ENCODE results near the gene BBS10. TPM values are rescaled to one million over a fixed set of nuclear protein-coding genes. Genes with fewer than 3 reads are reported as not detected.
"Not testable (repeated sequence)": the region's sequence is repeated elsewhere in the genome, so short reads cannot be mapped to it uniquely, and the experiment has no call there.

The BBS10 gene
- polyA plus RNA-seq, 1 donor = 13.2 TPM

DNA sequence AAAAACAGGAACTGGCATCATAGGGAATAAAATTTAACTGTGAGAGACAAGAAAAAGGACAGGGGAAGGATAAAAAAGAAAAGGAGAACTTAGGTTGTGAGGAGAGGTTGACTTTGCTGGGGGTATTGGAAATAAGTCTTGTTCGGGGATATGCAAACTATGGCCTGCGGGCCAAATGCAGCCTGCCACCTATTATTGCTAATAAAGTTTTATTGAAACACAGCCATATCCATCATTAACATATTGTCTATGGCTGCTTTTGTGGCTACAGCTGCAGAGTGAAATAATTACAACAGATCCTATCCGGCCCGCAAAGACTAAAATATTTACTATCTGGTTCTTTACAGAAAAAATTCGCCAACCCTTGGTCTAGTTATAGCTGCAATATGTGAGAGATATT lies 18.6 kb downstream of the BBS10 start:
- DNase-seq (ENCODE audit: low read depth) = no peak

DNA sequence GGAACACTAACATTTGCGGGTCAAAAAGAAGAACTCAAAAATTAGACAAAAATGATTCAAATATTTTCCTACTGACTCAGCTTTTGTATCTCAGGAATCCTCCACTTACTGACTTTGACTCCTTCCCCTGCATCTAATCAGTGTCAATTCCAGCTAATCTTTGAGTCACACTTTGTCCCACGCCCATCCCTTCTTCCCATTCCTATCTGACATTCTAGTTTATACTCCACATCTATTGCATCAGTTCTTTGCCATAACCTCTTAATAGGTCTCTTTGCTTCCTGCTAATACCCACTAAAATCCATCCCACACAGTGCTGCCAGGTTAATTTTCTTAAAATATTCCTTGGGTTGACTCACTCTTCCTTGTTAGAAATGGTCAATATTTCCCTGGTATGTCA lies 19.1 kb downstream of the BBS10 start:
- DNase-seq (ENCODE audit: low read depth) = no peak

DNA sequence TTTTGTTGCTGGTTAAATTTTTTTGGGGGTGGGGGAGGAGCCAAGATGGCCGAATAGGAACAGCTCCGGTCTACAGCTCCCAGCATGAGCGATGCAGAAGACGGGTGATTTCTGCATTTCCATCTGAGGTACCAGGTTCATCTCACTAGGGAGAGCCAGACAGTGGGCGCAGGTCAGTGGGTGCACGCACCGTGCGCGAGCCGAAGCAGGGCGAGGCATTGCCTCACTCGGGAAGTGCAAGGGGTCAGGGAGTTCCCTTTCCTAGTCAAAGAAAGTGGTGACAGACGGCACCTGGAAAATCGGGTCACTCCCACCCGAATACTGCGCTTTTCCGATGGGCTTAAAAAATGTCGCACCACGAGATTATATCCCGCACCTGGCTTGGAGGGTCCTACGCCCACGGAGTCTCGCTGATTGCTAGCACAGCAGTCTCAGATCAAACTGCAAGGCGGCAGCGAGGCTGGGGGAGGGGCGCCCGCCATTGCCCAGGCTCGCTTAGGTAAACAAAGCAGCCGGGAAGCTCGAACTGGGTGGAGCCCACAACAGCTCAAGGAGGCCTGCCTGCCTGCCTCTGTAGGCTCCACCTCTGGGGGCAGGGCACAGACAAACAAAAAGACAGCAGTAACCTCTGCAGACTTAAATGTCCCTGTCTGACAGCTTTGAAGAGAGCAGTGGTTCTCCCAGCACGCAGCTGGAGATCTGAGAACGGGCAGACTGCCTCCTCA lies 28.5 kb downstream of the BBS10 start:
- not testable (repeated sequence) for DNase-seq (ENCODE audit: low read depth)

DNA sequence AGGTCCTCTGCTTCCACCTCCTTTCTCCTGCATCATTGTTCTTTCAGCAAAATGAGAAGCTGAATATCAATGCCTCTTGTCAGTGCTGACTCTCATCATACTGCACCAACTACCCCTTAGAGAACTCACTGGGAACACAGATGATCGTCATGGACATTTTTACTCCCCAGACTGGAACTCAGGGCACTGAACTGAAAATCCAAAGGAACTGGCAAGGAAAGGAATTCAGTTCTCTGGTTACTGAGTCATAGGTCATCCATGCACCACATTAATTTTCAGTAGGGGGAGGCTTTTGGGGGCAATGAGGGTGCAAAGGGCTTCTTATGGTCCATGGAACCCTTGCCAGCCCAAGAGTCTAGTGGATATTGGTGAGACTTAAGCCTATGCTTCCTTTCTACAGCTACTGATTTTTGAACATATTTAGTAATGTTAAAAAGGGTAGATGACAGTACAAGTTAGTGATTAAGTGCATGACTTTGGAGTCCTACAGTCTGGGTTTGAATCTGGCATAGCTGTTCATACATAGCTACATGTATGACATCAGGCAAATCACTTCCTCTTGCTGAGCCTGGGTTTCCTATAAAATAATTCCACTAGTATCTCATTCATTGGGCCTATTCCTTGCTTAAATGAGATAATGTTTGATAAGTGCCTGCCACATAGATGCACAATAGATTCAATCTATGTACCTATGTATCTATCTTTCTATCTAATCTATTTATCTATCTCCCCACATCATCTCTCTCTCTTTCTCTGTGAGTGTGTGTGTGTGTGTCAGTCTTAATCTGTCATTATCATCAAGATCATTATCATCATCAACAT lies 29.2 kb downstream of the BBS10 start:
- no peak for DNase-seq (ENCODE audit: low read depth)

DNA sequence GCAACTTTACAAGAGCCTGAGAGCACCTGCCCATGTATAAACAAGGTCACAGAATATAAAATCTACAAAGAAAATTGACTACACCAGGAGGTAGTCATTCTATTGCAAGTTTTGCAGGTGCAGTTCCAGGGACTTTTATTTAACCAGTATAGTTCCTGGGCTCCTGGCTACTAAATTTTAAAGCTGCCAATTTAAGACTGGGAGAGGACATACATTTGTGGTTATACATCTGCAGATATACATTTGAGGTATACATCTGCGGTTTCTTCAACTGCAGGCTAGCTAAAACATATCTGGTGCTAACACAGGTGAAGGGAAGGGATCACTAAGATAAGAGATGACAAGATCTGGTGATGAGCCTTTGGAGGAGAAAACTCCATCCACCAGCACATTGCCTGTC lies 30.2 kb downstream of the BBS10 start:
- no peak for DNase-seq (ENCODE audit: low read depth)

DNA sequence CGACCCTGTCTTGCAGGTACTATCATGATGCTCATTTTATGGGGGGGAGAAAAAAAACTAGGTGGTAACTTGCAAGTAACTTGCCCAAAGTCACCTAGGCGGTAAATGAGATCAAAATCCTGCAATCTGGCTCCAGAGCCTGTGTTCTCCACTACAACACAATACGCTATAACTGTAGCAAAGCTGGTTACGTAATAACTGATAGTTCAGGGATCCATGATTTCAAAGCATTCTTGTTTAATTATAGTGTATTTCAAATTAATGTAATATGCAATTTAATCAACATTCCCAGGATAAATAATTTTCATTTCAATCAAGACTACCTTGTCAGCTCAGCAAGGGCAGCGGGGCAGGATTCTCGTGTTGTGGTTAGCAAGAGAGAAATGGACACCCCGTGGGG lies 31.7 kb downstream of the BBS10 start:
- no peak for DNase-seq (ENCODE audit: low read depth)

DNA sequence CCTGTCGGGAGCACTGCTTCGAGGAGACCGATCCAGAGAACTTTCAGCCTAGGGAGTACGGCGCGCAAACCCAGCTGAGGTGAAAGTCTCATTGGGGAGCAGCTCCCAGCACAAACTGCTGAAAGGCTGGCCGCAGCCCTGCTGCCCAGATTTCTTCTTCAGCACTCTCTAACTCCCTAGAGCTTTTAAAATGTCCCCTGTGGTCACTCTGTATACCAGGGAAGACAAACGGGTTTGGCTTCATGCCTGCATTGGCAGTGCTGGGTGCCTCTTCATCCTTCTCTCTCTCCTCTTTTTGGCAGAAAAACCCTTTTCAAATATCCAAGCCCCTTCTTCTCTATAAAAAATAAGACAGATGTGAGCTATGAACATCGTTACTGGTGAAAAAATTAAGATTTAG lies 34.9 kb downstream of the BBS10 start:
- no peak for DNase-seq (ENCODE audit: low read depth)

DNA sequence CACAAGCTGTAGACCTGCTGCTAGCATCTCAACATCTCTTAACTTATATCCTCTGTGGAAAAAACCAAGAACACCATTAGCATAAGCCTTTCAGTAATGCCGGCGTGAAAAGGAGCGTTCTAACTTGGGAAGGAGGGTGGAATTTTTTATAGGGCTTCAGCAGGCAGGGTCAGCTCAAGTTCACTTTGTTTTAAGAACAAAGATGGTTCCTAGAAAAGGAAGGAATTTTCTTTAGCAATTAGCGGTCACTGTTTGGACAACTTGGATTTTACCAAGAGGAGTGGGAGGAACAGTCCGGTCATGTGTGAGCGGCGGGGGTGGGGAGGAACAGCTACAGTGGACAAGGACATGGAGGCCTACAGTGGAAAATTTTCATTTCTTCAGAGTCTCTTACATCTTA lies 35.9 kb downstream of the BBS10 start:
- no peak for DNase-seq (ENCODE audit: low read depth)

DNA sequence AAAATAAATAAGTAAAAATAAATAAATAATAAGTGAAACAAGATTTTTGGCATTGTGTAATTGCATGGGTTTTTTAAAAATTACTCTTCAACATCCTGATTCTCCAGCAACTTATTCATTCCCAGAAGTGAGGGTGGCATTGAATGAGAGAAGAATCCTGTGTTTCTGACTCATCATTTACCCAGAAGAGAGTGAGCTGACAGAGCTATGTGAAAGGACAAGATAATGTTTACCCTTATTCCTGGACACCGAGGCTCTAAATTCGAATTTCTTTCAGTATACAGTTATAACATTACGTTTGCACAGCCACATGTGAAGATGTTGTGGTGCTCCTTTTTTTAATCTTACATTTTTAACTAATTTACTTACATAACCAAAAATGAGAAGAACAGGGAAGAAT lies 36.4 kb downstream of the BBS10 start:
- no peak for DNase-seq (ENCODE audit: low read depth)

DNA sequence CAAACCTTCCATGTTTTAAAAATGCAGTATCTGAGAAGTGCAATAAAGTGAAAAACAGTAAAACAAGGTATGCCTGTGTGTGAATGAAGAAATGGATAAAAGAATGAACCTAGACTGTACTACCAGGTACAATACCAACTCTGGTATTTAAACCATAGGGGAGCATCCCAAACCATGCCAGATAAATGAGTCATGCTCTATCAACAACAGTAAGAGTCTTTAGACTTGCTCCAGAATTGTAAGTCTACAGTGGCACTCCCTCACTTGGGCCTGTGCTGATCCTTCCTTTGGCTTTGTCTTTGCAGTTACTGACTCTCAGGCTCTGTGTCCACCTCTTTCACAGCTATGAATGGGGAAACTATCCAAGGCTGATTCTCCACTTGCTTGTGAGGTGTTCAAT lies 38.1 kb downstream of the BBS10 start:
- DNase-seq (ENCODE audit: low read depth) = no peak

DNA sequence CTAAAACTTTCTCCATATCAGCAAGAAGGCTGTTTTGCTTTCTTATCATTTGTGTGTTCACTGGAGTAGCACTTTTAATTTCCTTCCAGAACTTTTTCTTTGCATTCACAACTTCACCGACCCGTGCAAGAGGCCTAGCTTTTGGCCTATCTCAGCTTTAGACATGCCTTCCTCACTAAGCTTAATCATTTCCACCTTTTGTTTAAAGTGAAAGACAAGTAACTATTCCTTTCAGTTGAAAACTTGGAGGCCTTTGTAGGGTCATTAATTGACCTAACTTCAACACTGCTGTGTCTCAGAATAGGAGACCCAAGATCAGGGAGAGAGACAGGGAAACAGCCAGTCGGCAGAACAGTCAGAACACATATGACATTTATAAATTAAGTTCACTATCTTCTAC lies 39.3 kb downstream of the BBS10 start:
- DNase-seq (ENCODE audit: low read depth) = no peak

DNA sequence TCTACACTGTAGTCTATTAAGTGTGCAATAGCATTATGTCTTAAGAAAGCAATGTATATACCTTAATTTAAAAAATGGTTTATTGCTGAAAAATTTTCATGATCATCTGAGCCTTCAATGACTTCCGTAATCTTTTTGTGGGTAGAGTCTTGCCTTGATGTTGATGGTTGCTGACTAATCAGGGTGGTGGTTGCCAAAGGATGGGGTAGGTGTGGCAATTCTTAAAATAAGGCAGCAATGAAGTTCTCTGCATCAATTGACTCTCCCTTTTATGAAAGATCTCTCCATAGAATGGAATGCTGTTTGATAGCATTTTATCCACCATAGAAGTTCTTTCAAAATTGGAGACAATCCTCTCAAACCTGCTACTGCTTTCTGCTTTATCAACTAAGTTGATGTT lies 41.1 kb downstream of the BBS10 start:
- DNase-seq (ENCODE audit: low read depth) = no peak

DNA sequence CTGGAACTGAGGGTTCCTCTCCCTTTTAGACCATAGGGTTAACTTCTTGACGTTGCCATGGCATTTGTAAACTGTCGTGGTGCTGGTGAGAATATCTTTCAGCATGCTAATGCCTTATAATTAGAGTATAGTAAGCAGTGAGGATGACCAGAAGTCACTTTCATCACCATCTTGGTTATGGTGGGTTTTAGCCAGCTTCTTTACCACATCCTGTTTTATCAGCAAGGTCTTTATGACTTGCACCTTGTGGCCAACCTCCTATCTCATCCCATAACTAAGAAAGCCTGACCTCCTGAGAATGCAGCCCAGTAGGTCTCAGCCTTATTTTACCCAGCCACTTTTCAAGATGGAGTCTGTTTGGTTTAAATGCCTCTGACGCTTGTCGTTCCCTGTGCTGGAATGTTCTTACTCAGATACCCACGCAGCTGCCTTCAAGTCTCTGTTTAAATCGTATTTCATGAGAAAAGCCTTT lies 44.2 kb downstream of the BBS10 start:
- no peak for DNase-seq (ENCODE audit: low read depth)

DNA sequence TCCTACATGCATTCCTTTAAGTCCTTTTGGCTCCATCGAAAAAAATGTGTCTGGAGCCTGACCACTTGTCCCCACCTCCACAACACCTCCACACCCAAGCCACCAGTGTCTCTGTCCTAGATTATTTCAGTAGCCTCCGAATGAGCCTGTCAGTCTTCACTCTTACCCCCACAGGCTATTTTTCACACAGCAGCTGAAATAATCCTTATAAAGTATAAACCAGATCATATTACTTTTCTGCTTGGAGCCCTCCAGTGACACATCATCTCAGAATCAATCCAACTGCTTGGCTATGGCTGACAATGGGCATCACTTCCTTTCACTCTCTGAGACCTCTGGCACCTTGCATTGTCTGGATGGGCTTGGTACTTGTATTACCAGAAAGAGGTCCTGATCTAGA lies 44.9 kb downstream of the BBS10 start:
- no peak for DNase-seq (ENCODE audit: low read depth)

DNA sequence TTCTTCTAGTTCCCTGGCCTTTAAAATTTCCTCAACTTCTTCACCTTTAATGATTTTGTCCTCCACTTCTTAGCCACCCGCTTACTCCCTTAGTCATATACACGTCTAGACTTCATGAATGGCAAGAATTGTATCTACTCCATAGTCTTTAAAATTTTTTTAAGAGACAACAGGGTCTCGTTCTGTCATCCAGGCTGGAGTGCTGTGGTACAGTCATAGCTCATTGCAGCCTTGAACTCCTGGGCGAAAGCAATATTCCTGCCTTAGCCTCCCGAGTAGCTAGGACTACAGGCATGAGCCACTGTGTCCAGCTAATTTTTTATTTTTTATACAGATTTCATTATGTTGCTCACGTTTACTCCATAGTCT lies 47.9 kb downstream of the BBS10 start:
- no peak for DNase-seq (ENCODE audit: low read depth)

DNA sequence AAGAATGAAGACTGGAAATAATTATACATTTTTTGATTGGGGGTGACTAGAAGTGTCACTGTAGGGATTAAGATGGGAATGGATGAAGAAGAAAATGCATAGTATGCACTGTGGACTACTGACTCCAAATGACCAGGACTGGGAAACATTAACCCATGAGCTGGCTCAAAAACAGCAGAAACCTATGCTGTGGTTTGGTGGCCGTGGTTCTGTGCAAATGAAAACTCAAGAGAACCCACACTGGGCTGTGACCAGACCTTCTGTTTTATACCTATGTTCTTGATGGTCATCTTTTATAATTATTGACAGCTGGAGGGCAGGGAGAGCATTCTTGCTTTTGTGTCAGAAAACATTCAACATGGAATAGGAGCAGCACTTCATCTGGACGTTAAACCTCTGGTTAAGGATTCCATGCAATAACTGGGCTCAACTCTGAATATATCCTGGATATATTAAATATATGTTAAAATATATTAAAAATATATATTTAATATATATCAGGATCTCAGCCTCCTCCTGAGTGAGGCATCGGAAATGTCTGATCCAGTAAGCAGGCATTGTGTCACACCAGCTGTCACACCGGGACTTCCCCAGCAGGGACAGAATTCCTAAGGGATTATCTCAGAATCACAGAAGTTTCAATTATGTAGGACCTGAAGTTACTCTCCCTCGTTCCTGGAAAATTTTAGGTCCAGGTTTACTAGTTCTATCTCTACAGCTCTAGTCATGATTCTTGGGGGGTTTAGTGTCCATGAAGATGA lies 48.5 kb downstream of the BBS10 start:
- no peak for DNase-seq (ENCODE audit: low read depth)

Other genes with a start within 250 kb of the BBS10 start
- gene OSBPL8, start 211.4 kb upstream of the BBS10 start, polyA plus RNA-seq (ENCODE audit: insufficient read length) = 26.8 TPM

Measured in forelimb muscle (tissue), 1 donor.